T-helper 1 cell treated with Interleukin-12 subunit alpha and Interleukin-12 subunit beta and Interleukin-4 antibody, amounts not matched to agents 30 ng/mL and 1 ng/mL, for 36 hours (primary cell): Measurements from ENCODE around the gene BOD1. TPM values are rescaled to one million over a fixed set of nuclear protein-coding genes. Genes with fewer than 3 reads are reported as not detected.

Experiments used
- intact Hi-C: fragments of 100-400 bp; cut with micrococcal nuclease; formaldehyde crosslinking; loops from one replicate; pipeline ENCODE4 v1.15.1; 2024
- total RNA-seq: library from RNA; stranded (reverse); gene quantifications from 2 replicates; pipeline ENCODE4 v1.2.3, GENCODE V29; 2022

Gene BOD1
- total RNA-seq, 1 donor from 2014 or later = 19.7 TPM

- intact Hi-C loops = no loop called here
These were observed 37.4 kb downstream of the BOD1 start for GRCh38 chr5:173578947-173579615.

GRCh38 chr5:173577817-173578216 lies 38.6 kb downstream of the BOD1 start:
- intact Hi-C loops = no loop called here

- intact Hi-C loops = no loop called here
These were observed 39.3 kb downstream of the BOD1 start for GRCh38 chr5:173577166-173577565.

GRCh38 chr5:173575985-173576384 lies 40.5 kb downstream of the BOD1 start:
- intact Hi-C loops = no loop called here

- intact Hi-C loops = loop anchor here (5.0 kb wide), 1 partner anchor 593 kb away; the partner anchor contains the start of gene ATP6V0E1
These were observed 41.5 kb downstream of the BOD1 start for GRCh38 chr5:173574983-173575382.

- intact Hi-C loops = loop anchor here (1.0 to 5.0 kb wide), 3 partner anchors 241 to 591 kb away; partner anchors contain the start of gene ATP6V0E1
These were observed 43.1 kb downstream of the BOD1 start for GRCh38 chr5:173573126-173573960.

- intact Hi-C loops = loop anchor here (1.0 to 5.0 kb wide), 3 partner anchors 240 to 590 kb away; partner anchors contain the start of gene ATP6V0E1
These were observed 43.9 kb downstream of the BOD1 start for GRCh38 chr5:173572431-173573125.

GRCh38 chr5:173570321-173571090 lies 45.9 kb downstream of the BOD1 start:
- intact Hi-C loops = loop anchor here (5.0 kb wide), 1 partner anchor 588 kb away; the partner anchor contains the start of gene ATP6V0E1

GRCh38 chr5:173568703-173569102 lies 47.7 kb downstream of the BOD1 start:
- intact Hi-C loops = no loop called here

GRCh38 chr5:173568128-173568527 lies 48.3 kb downstream of the BOD1 start:
- intact Hi-C loops = no loop called here

GRCh38 chr5:173567548-173567947 lies 48.9 kb downstream of the BOD1 start:
- intact Hi-C loops = no loop called here

- intact Hi-C loops = no loop called here
These were observed 50.9 kb downstream of the BOD1 start for GRCh38 chr5:173565491-173566072.

GRCh38 chr5:173564106-173564505 lies 52.3 kb downstream of the BOD1 start:
- intact Hi-C loops = no loop called here

- intact Hi-C loops = no loop called here
These were observed 53.2 kb downstream of the BOD1 start for GRCh38 chr5:173563246-173563645.

GRCh38 chr5:173562451-173562850 lies 54.0 kb downstream of the BOD1 start:
- intact Hi-C loops = no loop called here
